HUES64 (cell line): ENCODE data around the gene NUDT14.

ENCODE experiments used
- H3K27ac ChIP-seq: 2 replicates; pipeline ENCODE4 v1.7.0; 2013; ENCODE audit warnings: low read depth, low read length, inconsistent platforms
- H3K27me3 ChIP-seq: 2 replicates; pipeline ENCODE4 v1.6.1; 2013; ENCODE audit warnings: mild to moderate bottlenecking, low read length; ENCODE audit not compliant: insufficient read depth
- H3K36me3 ChIP-seq: 2 replicates; pipeline ENCODE4 v1.6.1; 2013; ENCODE audit warnings: mild to moderate bottlenecking, low read length; ENCODE audit not compliant: insufficient read depth
- H3K4me1 ChIP-seq: 2 replicates; pipeline ENCODE4 v1.6.1; 2013; ENCODE audit warnings: mild to moderate bottlenecking, low read length, moderate library complexity; ENCODE audit not compliant: insufficient read depth
- H3K4me3 ChIP-seq: 2 replicates; pipeline ENCODE4 v1.5.1; 2013; ENCODE audit warnings: mild to moderate bottlenecking, low read length, moderate library complexity
- H3K9ac ChIP-seq: 2 replicates; pipeline ENCODE4 v1.6.1; 2013; ENCODE audit warnings: mild to moderate bottlenecking, low read depth, low read length
- H3K9me3 ChIP-seq: 2 replicates; pipeline ENCODE4 v1.6.1; 2013; ENCODE audit warnings: low read depth, low read length; ENCODE audit not compliant: insufficient read depth
- WGBS: fragments of 150-250, 120-280 bp; methylation state at CpG from one replicate; pipeline ENCODE4 v1.1.7; 2013; ENCODE audit warnings: missing lambda C conversion rate; 5-methylcytosine and 5-hydroxymethylcytosine counted together

Gene NUDT14

GRCh38 chr14:105149146-105149781, 31.8 kb downstream of the NUDT14 start:
- H3K36me3 ChIP-seq = no peaks in the 10 kb centered on the region; the same call in 1 of the 2 replicates
- H3K9ac ChIP-seq = no peak overlapping the region
- no peak overlapping the region for H3K4me3 ChIP-seq
- H3K27ac ChIP-seq = no peak overlapping the region
- no peaks in the 10 kb centered on the region for H3K9me3 ChIP-seq
- H3K27me3 ChIP-seq = no peaks in the 10 kb centered on the region
- 87% methylated on average over 18 of the region's 18 CpGs for WGBS
- H3K4me1 ChIP-seq = no peaks in the 10 kb centered on the region

GRCh38 chr14:105148604-105149145, 32.4 kb downstream of the NUDT14 start:
- H3K4me1 ChIP-seq = no peaks in the 10 kb centered on the region
- no peaks in the 10 kb centered on the region; the same call in 1 of the 2 replicates for H3K36me3 ChIP-seq
- no peak overlapping the region; the same call in 1 of the 2 replicates for H3K9ac ChIP-seq
- H3K27me3 ChIP-seq = no peaks in the 10 kb centered on the region
- 95% methylated on average over 27 of the region's 27 CpGs for WGBS
- H3K9me3 ChIP-seq = no peaks in the 10 kb centered on the region
- H3K27ac ChIP-seq = no peak overlapping the region
- no peak overlapping the region for H3K4me3 ChIP-seq

GRCh38 chr14:105147671-105148603, 33.2 kb downstream of the NUDT14 start:
- H3K27ac ChIP-seq = no peak overlapping the region
- no peaks in the 10 kb centered on the region for H3K27me3 ChIP-seq
- no peaks in the 10 kb centered on the region; the same call in 1 of the 2 replicates for H3K36me3 ChIP-seq
- H3K4me3 ChIP-seq = no peak overlapping the region
- WGBS = 93% methylated on average over 58 of the region's 62 CpGs
- H3K4me1 ChIP-seq = no peaks in the 10 kb centered on the region
- H3K9me3 ChIP-seq = no peaks in the 10 kb centered on the region
- H3K9ac ChIP-seq = no peak overlapping the region

- H3K27ac ChIP-seq = no peak overlapping the region
- H3K9ac ChIP-seq = no peak overlapping the region
- no peaks in the 10 kb centered on the region for H3K9me3 ChIP-seq
- no peaks in the 10 kb centered on the region for H3K4me1 ChIP-seq
- no peak overlapping the region for H3K4me3 ChIP-seq
- no peaks in the 10 kb centered on the region for H3K27me3 ChIP-seq
- H3K36me3 ChIP-seq = no peaks in the 10 kb centered on the region; the same call in 1 of the 2 replicates
- 94% methylated on average over 22 of the region's 22 CpGs for WGBS
Observed at GRCh38 chr14:105146976-105147635, 34.0 kb downstream of the NUDT14 start.

GRCh38 chr14:105146181-105146975, 34.7 kb downstream of the NUDT14 start:
- H3K27ac ChIP-seq = no peak overlapping the region
- H3K36me3 ChIP-seq = no peaks in the 10 kb centered on the region; the same call in 1 of the 2 replicates
- H3K9ac ChIP-seq = no peak overlapping the region
- H3K4me1 ChIP-seq = no peaks in the 10 kb centered on the region
- 93% methylated on average over 40 of the region's 40 CpGs for WGBS
- H3K9me3 ChIP-seq = no peaks in the 10 kb centered on the region
- no peak overlapping the region for H3K4me3 ChIP-seq
- no peaks in the 10 kb centered on the region for H3K27me3 ChIP-seq

- no peaks in the 10 kb centered on the region for H3K27me3 ChIP-seq
- H3K9ac ChIP-seq = no peak overlapping the region
- 0 out of 2 replicates have a peak, but pooled peaks cover 4% of the 10 kb centered on the region for H3K9me3 ChIP-seq
- no peak overlapping the region for H3K4me3 ChIP-seq
- 94% methylated on average over 28 of the region's 28 CpGs for WGBS
- no peaks in the 10 kb centered on the region; the same call in 1 of the 2 replicates for H3K36me3 ChIP-seq
- no peaks in the 10 kb centered on the region for H3K4me1 ChIP-seq
- H3K27ac ChIP-seq = no peak overlapping the region
Observed at GRCh38 chr14:105145381-105146180, 35.5 kb downstream of the NUDT14 start.

- H3K36me3 ChIP-seq = no peaks in the 10 kb centered on the region; the same call in 1 of the 2 replicates
- no peak overlapping the region for H3K9ac ChIP-seq
Observed at GRCh38 chr14:105144666-105145380, 36.3 kb downstream of the NUDT14 start.

GRCh38 chr14:105144026-105144665, 37.0 kb downstream of the NUDT14 start:
- H3K27ac ChIP-seq = no peak overlapping the region
- H3K9ac ChIP-seq = no peak overlapping the region
- H3K4me1 ChIP-seq = no peaks in the 10 kb centered on the region
- H3K27me3 ChIP-seq = no peaks in the 10 kb centered on the region
- no peak overlapping the region for H3K4me3 ChIP-seq
- H3K9me3 ChIP-seq = 0 out of 2 replicates have a peak, but pooled peaks cover 14% of the 10 kb centered on the region
- no peaks in the 10 kb centered on the region; the same call in 1 of the 2 replicates for H3K36me3 ChIP-seq
- WGBS = 91% methylated on average over 16 of the region's 16 CpGs

More at GRCh38 chr14:105144666-105145380, 36.3 kb downstream of the NUDT14 start:
- WGBS = 94% methylated on average over 32 of the region's 32 CpGs
- Histone ChIP-seq H3K4me3 (no peak overlapping the region), H3K27me3 (no peaks in the 10 kb centered on the region), H3K4me1 (no peaks in the 10 kb centered on the region), H3K9me3 (0 out of 2 replicates have a peak, but pooled peaks cover 9% of the 10 kb centered on the region), H3K27ac (no peak overlapping the region)

- 95% methylated on average over 27 of the region's 27 CpGs for WGBS
- H3K36me3 ChIP-seq = no peaks in the 10 kb centered on the region; the same call in 1 of the 2 replicates
- H3K4me1 ChIP-seq = no peaks in the 10 kb centered on the region
- H3K27ac ChIP-seq = no peak overlapping the region
- H3K27me3 ChIP-seq = no peaks in the 10 kb centered on the region
- H3K9ac ChIP-seq = no peak overlapping the region
- 0 out of 2 replicates have a peak, but pooled peaks cover 14% of the 10 kb centered on the region for H3K9me3 ChIP-seq
- no peak overlapping the region for H3K4me3 ChIP-seq
Observed at GRCh38 chr14:105143451-105144025, 37.6 kb downstream of the NUDT14 start.
